CMK (cell line): Measurements from ENCODE around the gene CLPTM1L.
A peak's percentile ranks its signal among the peaks of the same experiment; 100 is the strongest.
"Not testable (repeated sequence)": the region's sequence is repeated elsewhere in the genome, so short reads cannot be mapped to it uniquely, and the experiment has no call there.

ENCODE experiments used
- DNase-seq: peaks from one replicate; pipeline ENCODE4 v3.0.0-alpha.2; 2010; ENCODE audit warnings: low read depth

CLPTM1L gene

GRCh38 chr5:1380910-1381309 lies 36.0 kb upstream of the CLPTM1L start:
- no peak for DNase-seq

- peak; percentile 42 for DNase-seq
Measured at GRCh38 chr5:1380011-1380817, 35.3 kb upstream of the CLPTM1L start.

GRCh38 chr5:1378866-1379659 lies 34.2 kb upstream of the CLPTM1L start:
- DNase-seq = no peak

- DNase-seq = no peak
Measured at GRCh38 chr5:1378096-1378495, 33.2 kb upstream of the CLPTM1L start.

- DNase-seq = no peak
Measured at GRCh38 chr5:1376981-1377380, 32.1 kb upstream of the CLPTM1L start.

GRCh38 chr5:1375871-1376810 lies 31.2 kb upstream of the CLPTM1L start:
- DNase-seq = no peak

GRCh38 chr5:1374679-1375055 lies 29.8 kb upstream of the CLPTM1L start:
- no peak for DNase-seq

- DNase-seq = no peak
Measured at GRCh38 chr5:1374030-1374678, 29.3 kb upstream of the CLPTM1L start.

GRCh38 chr5:1371972-1372342 lies 27.1 kb upstream of the CLPTM1L start:
- DNase-seq = not testable (repeated sequence)

- DNase-seq = no peak
Measured at GRCh38 chr5:1371218-1371971, 26.5 kb upstream of the CLPTM1L start.

GRCh38 chr5:1370006-1370405 lies 25.1 kb upstream of the CLPTM1L start:
- no peak for DNase-seq

GRCh38 chr5:1368756-1369155 lies 23.9 kb upstream of the CLPTM1L start:
- DNase-seq = no peak

GRCh38 chr5:1368236-1368635 lies 23.3 kb upstream of the CLPTM1L start:
- no peak for DNase-seq

- no peak for DNase-seq
Measured at GRCh38 chr5:1367149-1367548, 22.2 kb upstream of the CLPTM1L start.

- no peak for DNase-seq
Measured at GRCh38 chr5:1366514-1366913, 21.6 kb upstream of the CLPTM1L start.

- DNase-seq = no peak
Measured at GRCh38 chr5:1364211-1364610, 19.3 kb upstream of the CLPTM1L start.

- DNase-seq = no peak
Measured at GRCh38 chr5:1363581-1363980, 18.7 kb upstream of the CLPTM1L start.

GRCh38 chr5:1363160-1363559 lies 18.3 kb upstream of the CLPTM1L start:
- DNase-seq = no peak

- DNase-seq = no peak
Measured at GRCh38 chr5:1362242-1363015, 17.5 kb upstream of the CLPTM1L start.

GRCh38 chr5:1360861-1361260 lies 16.0 kb upstream of the CLPTM1L start:
- no peak for DNase-seq
